Measurements from ENCODE around the gene CMTR1.

GRCh38 chr6:37459981-37460800 is 27.2 kb downstream of the CMTR1 start:
- TF ChIP-seq, protein P1, sequence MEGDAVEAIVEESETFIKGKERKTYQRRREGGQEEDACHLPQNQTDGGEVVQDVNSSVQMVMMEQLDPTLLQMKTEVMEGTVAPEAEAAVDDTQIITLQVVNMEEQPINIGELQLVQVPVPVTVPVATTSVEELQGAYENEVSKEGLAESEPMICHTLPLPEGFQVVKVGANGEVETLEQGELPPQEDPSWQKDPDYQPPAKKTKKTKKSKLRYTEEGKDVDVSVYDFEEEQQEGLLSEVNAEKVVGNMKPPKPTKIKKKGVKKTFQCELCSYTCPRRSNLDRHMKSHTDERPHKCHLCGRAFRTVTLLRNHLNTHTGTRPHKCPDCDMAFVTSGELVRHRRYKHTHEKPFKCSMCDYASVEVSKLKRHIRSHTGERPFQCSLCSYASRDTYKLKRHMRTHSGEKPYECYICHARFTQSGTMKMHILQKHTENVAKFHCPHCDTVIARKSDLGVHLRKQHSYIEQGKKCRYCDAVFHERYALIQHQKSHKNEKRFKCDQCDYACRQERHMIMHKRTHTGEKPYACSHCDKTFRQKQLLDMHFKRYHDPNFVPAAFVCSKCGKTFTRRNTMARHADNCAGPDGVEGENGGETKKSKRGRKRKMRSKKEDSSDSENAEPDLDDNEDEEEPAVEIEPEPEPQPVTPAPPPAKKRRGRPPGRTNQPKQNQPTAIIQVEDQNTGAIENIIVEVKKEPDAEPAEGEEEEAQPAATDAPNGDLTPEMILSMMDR (IDR thresholded peaks at IDR 0.05): no peak
- TF ChIP-seq POLR2A (IDR thresholded peaks at IDR 0.05): no peak
